Spleen (tissue), 11 donors: ENCODE results near the gene DPF3. TPM values are rescaled to one million over a fixed set of nuclear protein-coding genes. Genes with fewer than 3 reads are reported as not detected.

ENCODE experiments used
- DNase-seq: peaks from one replicate; pipeline ENCODE4 v3.0.0-alpha.2; 2020
- H3K27ac ChIP-seq, 8 donors: fragments of 200-600 bp; sonication (generic) in 7 of 8; 1 replicate in 4 of 8; 2 replicates in 4 of 8; pipeline versions ENCODE4 v1.5.0 to v1.8.0; 2016 to 2021; ENCODE audit warnings: inconsistent platforms in 4 of 8, mild to moderate bottlenecking in 4 of 8, moderate library complexity in 1 of 8
- H3K27me3 ChIP-seq, 7 donors: fragments of 200-600 bp; sonication (generic) in 6 of 7; replicated peaks in 1 of 7; 1 replicate in 4 of 7; 2 replicates in 3 of 7; pipeline versions ENCODE4 v1.5.0 to v1.8.0; 2016 to 2021; ENCODE audit warnings: inconsistent platforms in 3 of 7, mild to moderate bottlenecking in 1 of 7
- H3K36me3 ChIP-seq, 6 donors: fragments of 200-600 bp; sonication (generic) in 5 of 6; 1 replicate in 4 of 6; 2 replicates in 2 of 6; pipeline versions ENCODE4 v1.5.0 to v1.8.0; 2016 to 2021; ENCODE audit warnings: inconsistent platforms in 2 of 6
- H3K4me1 ChIP-seq, 6 donors: fragments of 200-600 bp; sonication (generic) in 5 of 6; 1 replicate in 3 of 6; 2 replicates in 3 of 6; pipeline versions ENCODE4 v1.5.0 to v1.8.0; 2016 to 2021; ENCODE audit warnings: inconsistent platforms in 3 of 6
- H3K4me3 ChIP-seq, 8 donors: fragments of 200-600 bp; sonication (generic) in 7 of 8; 1 replicate in 4 of 8; 2 replicates in 4 of 8; pipeline versions ENCODE4 v1.5.0 to v1.8.0; 2016 to 2021; ENCODE audit warnings: inconsistent platforms in 4 of 8, mild to moderate bottlenecking in 4 of 8, moderate library complexity in 2 of 8
- H3K9me3 ChIP-seq, 8 donors: fragments of 200-600 bp; sonication (generic) in 7 of 8; 1 replicate in 4 of 8; 2 replicates in 4 of 8; pipeline versions ENCODE4 v1.5.0 to v1.8.0; 2016 to 2021; ENCODE audit warnings: inconsistent platforms in 4 of 8
- POLR2A ChIP-seq, 3 donors: fragments of 450-650 bp; IDR thresholded peaks; one replicate each; pipeline ENCODE4 v1.5.1; 2017; ENCODE audit warnings: antibody characterized with exemption in 3 of 3, mild to moderate bottlenecking in 1 of 3
- POLR2AphosphoS5 ChIP-seq, 3 donors: sonication (generic); formaldehyde crosslinking; IDR thresholded peaks; one replicate each; pipeline ENCODE4 v1.5.1; 2017; ENCODE audit warnings: antibody characterized with exemption in 3 of 3
- WGBS, 5 donors: extraction: QIAGEN DNeasy Blood & Tissue Kit in 3 of 5; methylation state at CpG; one replicate each; pipeline versions ENCODE4 v1.1.5 to v1.1.7; 2013 to 2018; 5-methylcytosine and 5-hydroxymethylcytosine counted together
- intact Hi-C: fragments of 100-400 bp; cut with DNase I; formaldehyde crosslinking; loops from one replicate; pipeline ENCODE4 v1.15.0; 2023; ENCODE audit warnings: low total_unique reads
- polyA plus RNA-seq, 3 donors: library from polyadenylated mRNA; stranded (reverse); fragments of 200-250 nt; gene quantifications; one replicate each; pipeline ENCODE4 v1.2.1, GENCODE V29; 2013
- total RNA-seq, 7 donors: library from RNA; depleted of rRNA in 3 of 7; stranded (reverse); fragments of >200 nt in 3 of 7; fragmentation: NEBNext Ultra II Directional in 4 of 7; extraction: Animal tissue kit (Norgen Biotek cat#: 25700) in 4 of 7; gene quantifications; one replicate each; pipeline versions ENCODE4 v1.1.0 to v1.2.1, GENCODE V29; 2016 to 2021
- TF ChIP-seq, protein P1 (sequence below), 11 experiments: fragments of 200-600 bp in 7 of 11; fragments of 450-650 bp in 4 of 11; sonication (generic) in 4 of 11; IDR thresholded peaks in 8 of 11; conservative IDR thresholded peaks in 3 of 11; 1 replicate in 7 of 11; 2 replicates in 4 of 11; pipeline versions ENCODE4 v1.4.0 to v1.8.0; 2016 to 2021; ENCODE audit warnings: antibody characterized with exemption in 11 of 11, inconsistent platforms in 4 of 11, mild to moderate bottlenecking in 1 of 11
- donor health status: healthy with polysubstance abuse.
- donor health status: DM: no; HTN: no; CAD: no; lungs with moderate emphysema.
- donor health status: DM: no; HTN: no; CAD: no.
- donor health status: Bipolar disorder and iron deficiency.
- donor health status: healthy.
- donor health status: DM: no; HTN: no; CAD: no.
- donor health status: DM: yes; HTN: yes; CAD: no.

Gene DPF3
- total and polyA plus RNA-seq, 10 donors: 0.76 to 8.9 (median 3.0) TPM

GRCh38 chr14:72603639-72604038 lies 290.3 kb downstream of the DPF3 start:
- Histone ChIP-seq H3K36me3 (no peaks in the 10 kb centered on the region), H3K27me3 (peaks cover 0 to 30% (median 0%) of the 10 kb centered on the region in 7 donors), H3K4me3 (no peak overlapping the region), H3K27ac (no peak overlapping the region), H3K9me3 (no peaks in the 10 kb centered on the region), H3K4me1 (peaks cover 0 to 5% (median 0%) of the 10 kb centered on the region in 6 donors)
- intact Hi-C loops: no loop called here
- no peak for TF ChIP-seq POLR2AphosphoS5 (IDR thresholded peaks at IDR 0.05)
- TF ChIP-seq POLR2A (IDR thresholded peaks at IDR 0.05): no peak
- TF ChIP-seq, protein P1, sequence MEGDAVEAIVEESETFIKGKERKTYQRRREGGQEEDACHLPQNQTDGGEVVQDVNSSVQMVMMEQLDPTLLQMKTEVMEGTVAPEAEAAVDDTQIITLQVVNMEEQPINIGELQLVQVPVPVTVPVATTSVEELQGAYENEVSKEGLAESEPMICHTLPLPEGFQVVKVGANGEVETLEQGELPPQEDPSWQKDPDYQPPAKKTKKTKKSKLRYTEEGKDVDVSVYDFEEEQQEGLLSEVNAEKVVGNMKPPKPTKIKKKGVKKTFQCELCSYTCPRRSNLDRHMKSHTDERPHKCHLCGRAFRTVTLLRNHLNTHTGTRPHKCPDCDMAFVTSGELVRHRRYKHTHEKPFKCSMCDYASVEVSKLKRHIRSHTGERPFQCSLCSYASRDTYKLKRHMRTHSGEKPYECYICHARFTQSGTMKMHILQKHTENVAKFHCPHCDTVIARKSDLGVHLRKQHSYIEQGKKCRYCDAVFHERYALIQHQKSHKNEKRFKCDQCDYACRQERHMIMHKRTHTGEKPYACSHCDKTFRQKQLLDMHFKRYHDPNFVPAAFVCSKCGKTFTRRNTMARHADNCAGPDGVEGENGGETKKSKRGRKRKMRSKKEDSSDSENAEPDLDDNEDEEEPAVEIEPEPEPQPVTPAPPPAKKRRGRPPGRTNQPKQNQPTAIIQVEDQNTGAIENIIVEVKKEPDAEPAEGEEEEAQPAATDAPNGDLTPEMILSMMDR (IDR thresholded peaks at IDR 0.05 in 8 of 11, conservative IDR thresholded peaks at IDR 0.05 in 3 of 11): no peak
- no peak for DNase-seq
- WGBS, 5 donors: 74 to 88% (median 77%) methylated on average over 4 of the region's 4 CpGs

DNA sequence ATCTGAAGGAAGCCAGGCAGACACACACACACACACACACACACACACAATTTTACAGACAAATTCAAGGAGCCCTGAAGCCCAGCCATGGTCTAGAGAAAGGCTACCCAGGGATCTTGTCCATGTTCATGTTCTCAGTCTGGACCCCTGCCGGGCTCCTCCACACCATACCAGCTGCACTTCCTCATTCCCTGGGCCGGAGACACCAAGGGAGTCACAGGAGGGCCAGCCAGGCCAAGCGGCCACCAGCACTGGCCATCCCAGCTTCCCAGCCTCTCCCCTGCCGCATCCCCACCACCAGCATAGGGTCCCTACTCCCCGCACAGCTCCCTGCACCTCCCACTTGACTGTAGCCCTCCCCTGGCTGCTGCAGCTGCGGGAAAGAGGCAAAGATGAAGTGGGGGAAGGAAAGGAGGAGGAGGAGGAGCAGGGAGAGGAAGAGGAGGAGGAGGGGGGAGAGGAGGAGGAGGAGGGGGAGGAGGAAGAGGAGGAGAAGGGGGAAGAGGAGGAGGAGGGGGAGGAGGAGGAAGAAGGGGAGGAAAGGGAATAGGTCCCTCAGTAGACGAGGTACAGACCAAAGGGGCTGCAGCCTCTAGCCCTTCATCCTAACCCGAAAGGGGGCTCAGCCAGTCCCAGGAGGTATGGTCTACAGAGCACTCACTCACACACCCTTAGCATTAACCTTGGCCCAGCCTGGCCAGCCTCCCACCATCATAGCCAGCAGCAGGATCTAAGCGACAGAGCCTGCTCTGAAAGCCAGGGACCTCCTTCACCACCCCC lies 293.2 kb downstream of the DPF3 start:
- Histone ChIP-seq H3K36me3 (no peaks in the 10 kb centered on the region), H3K4me1 (peaks cover 0 to 16% (median 0%) of the 10 kb centered on the region in 6 donors), H3K27ac (no peak overlapping the region), H3K27me3 (peaks cover 0 to 41% (median 0%) of the 10 kb centered on the region in 7 donors), H3K9me3 (no peaks in the 10 kb centered on the region), H3K4me3 (no peak overlapping the region)
- no peak for DNase-seq
- WGBS, 5 donors: 56 to 74% (median 70%) methylated on average over 9 of the region's 9 CpGs
- intact Hi-C loops: no loop called here
- TF ChIP-seq, protein P1 (IDR thresholded peaks at IDR 0.05 in 8 of 11, conservative IDR thresholded peaks at IDR 0.05 in 3 of 11): no peak
- TF ChIP-seq POLR2A (IDR thresholded peaks at IDR 0.05): no peak
- TF ChIP-seq POLR2AphosphoS5 (IDR thresholded peaks at IDR 0.05): no peak

DNA sequence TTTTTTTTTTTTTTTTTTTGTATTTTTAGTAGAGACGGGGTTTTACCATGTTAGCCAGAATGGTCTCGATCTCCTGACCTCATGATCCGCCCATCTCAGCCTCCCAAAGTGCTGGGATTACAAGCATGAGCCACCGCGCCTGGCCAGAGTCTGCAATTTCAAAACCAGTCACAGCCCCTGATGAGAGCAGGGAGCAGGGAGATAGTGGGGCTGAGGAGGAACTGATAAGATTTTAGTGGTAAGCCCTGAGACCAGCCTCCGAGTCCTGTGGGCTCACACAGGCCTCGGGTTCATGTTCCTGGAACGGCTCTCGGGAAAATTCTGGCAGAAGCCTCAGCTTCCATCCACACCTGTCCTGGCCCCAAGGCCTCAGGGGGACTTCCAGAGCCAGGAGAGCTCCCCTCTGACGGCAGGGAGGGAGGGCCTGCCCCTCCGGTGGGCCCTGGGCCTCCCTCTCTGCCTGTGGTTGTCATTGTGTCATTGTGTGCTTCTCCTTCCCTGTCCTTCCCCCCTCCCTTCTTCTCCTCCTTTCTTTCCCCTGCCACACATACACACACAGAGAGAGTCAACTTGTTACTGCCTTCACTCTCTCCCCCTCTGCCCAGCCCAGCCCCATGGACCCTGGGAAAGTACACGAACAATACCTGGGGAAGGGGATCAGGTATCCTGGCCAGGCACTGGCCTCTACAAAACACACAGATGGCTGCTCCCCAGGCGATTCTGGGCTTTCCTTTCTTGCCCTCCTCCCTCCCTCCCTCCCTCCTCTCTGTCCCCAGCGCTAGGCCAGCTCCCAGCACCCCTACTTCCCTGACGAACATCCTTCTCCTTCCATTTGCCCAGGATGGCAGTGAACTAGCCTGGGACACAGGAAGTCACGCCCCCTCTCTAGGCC lies 294.1 kb downstream of the DPF3 start:
- Histone ChIP-seq H3K9me3 (no peaks in the 10 kb centered on the region), H3K27me3 (peaks cover 0 to 43% (median 0%) of the 10 kb centered on the region in 7 donors), H3K4me3 (no peak overlapping the region), H3K36me3 (no peaks in the 10 kb centered on the region), H3K4me1 (peaks cover 0 to 24% (median 1%) of the 10 kb centered on the region in 6 donors), H3K27ac (no peak overlapping the region)
- no peak for TF ChIP-seq POLR2AphosphoS5 (IDR thresholded peaks at IDR 0.05)
- no peak for TF ChIP-seq POLR2A (IDR thresholded peaks at IDR 0.05)
- TF ChIP-seq, protein P1 (IDR thresholded peaks at IDR 0.05 in 8 of 11, conservative IDR thresholded peaks at IDR 0.05 in 3 of 11): no peak
- intact Hi-C loops: no loop called here
- 60 to 82% (median 78%) methylated on average over 16 of the region's 16 CpGs for WGBS, 5 donors
- no peak for DNase-seq

GRCh38 chr14:72598306-72598705 lies 295.6 kb downstream of the DPF3 start:
- H3K27me3 ChIP-seq: peaks cover 0 to 45% (median 0%) of the 10 kb centered on the region in 7 donors
- no peak for DNase-seq
- H3K9me3 ChIP-seq: no peaks in the 10 kb centered on the region
- no peak overlapping the region for H3K4me3 ChIP-seq
- intact Hi-C loops: no loop called here
- WGBS, 5 donors: 78 to 89% (median 79%) methylated on average over 5 of the region's 5 CpGs
- TF ChIP-seq, protein P1 (IDR thresholded peaks at IDR 0.05 in 8 of 11, conservative IDR thresholded peaks at IDR 0.05 in 3 of 11): no peak
- TF ChIP-seq POLR2A (IDR thresholded peaks at IDR 0.05) (no peak), POLR2AphosphoS5 (IDR thresholded peaks at IDR 0.05) (no peak)
- no peaks in the 10 kb centered on the region for H3K36me3 ChIP-seq
- no peak overlapping the region for H3K27ac ChIP-seq
- H3K4me1 ChIP-seq: peaks cover 0 to 38% (median 8%) of the 10 kb centered on the region in 6 donors
